ENCODE results near the gene PIK3AP1.

DNA sequence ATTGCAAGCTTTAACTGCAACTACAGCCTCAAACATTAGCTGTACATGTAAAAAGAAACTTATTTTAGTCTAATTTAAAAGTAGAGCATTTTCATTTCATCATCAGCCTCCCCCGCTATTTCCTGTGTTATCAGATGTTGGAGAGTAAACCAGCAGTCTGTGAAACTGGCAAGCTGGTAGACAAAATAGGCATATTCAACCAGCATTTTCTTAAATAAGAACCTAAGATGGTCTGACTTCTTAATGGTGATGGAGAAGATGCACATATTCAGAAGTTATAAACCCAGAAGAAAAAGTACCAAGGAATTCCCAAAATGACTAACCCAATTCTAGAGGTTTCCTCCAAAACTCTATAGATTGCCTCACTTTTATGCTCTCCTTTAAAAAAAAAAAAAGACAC lies 24.9 kb downstream of the PIK3AP1 start:
- TF ChIP-seq, protein P1, sequence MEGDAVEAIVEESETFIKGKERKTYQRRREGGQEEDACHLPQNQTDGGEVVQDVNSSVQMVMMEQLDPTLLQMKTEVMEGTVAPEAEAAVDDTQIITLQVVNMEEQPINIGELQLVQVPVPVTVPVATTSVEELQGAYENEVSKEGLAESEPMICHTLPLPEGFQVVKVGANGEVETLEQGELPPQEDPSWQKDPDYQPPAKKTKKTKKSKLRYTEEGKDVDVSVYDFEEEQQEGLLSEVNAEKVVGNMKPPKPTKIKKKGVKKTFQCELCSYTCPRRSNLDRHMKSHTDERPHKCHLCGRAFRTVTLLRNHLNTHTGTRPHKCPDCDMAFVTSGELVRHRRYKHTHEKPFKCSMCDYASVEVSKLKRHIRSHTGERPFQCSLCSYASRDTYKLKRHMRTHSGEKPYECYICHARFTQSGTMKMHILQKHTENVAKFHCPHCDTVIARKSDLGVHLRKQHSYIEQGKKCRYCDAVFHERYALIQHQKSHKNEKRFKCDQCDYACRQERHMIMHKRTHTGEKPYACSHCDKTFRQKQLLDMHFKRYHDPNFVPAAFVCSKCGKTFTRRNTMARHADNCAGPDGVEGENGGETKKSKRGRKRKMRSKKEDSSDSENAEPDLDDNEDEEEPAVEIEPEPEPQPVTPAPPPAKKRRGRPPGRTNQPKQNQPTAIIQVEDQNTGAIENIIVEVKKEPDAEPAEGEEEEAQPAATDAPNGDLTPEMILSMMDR (IDR thresholded peaks at IDR 0.05): no peak
- no peak for TF ChIP-seq EZH2 (IDR thresholded peaks at IDR 0.05)
- TF ChIP-seq EZH2phosphoT487 (IDR thresholded peaks at IDR 0.05): no peak
